GM19372 (cell line): ENCODE measurements around the gene MAP4K2.

ENCODE experiments used
- ATAC-seq: cut with Tn5 transposase; IDR thresholded peaks from one replicate; pipeline ENCODE4 v1.9.1; 2021; ENCODE audit warnings: mild to moderate bottlenecking, low read depth, moderate library complexity; ENCODE audit not compliant: unreplicated experiment

Gene MAP4K2

DNA sequence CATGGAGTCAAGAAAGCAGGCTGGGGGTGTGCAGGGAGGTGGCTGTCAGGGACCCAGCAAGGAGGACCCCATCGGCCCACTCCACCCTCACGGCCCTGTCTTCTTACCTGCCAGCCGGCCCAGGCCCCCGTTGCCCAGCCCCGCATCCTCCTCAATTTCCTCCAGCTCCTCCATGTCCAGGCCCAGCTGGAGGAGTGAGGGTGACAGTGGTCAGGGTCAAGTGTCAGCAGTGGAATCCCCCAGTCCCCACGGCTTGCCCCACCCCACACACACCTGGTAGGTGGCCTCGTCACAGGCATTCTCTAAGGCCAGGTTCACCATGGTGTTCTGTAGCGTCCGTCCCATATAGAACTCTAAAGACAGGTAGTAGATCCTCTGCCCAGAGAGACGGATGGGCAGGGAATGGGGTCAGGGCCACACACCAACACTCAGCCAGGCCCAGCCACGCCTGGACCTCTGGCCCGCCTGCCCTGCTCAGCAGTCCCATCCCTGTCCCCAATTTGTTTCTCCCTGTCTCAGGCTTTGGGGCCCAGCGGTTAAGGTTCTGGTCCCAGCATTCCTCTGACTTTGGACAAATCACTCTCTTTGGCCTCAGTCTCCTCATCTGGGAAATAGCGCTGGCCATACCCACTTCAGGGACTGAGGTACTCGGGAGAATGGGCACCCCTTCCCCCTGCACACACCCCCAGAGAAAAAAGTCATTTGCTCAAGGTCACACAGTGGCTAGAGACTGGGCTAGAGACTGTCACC, 44.5 kb downstream of the MAP4K2 start:
- no peak for ATAC-seq

DNA sequence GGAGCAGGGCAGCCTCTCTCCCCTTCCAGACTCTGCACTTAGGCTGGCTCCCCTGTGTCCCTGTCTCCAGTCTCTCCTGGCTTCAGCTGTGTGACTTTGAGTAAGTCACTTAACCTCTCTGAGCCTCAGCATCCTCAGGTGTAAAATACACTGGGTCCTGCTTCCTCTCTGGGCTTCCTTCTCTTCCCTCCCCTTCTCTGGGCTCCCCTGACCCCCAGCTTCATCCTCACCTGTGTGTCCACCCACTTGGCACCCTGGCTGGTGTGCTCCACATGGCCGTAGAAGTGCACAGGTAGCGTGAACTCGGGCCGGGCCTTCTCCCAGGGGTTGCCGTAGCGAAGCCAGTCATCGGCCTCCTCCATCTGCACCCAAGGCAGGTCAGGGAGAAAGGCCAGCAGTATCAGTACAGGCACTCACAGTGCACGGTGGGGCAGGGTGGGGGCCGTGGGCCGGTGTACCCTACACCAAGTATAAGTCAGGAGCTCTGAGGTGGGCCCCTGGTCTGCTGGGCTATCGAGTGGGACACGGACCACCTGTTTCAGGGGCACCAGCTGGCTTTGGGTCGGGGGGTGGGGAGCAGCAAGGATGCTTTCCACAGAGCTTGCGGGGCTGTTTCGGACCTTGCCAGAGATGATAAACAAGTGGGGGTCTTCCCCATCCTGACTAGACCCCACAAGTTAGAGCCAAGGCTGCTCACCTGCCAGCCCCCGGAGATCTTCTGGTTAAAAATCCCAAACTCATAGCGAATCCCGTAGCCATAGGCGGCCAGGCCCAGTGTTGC, 45.3 kb downstream of the MAP4K2 start:
- ATAC-seq, result no peak

DNA sequence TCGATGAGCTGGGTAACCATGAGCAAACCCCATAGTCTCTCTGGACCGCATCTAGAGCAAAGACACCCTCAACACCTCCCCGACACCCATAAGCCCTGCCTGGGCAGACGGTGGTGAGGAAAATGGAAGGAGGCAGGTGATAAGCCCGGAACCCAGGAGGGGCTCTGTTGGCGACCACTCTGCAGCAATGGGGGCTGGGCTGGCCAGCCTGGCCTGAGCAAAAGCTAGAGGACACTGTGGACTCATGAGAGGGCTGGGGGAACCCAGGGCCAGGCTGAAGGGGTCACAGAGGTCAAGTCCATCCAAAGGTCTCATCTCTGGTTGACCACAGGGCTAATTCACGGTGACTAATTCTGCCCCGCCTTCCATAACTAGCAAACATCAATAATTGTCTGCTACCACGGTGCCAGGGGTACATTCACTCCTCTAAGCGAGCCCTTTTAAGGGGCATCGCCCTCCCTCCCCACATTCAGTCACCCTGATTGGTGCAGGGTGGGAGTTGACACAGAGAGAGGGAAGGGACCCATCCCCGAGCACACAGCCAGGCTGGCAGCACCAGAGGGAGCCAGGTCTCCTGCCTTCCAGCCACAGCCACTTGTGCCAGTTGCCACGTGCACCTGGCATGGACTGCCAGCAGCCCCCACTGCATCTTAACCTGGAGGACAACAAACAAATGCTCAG, 47.2 kb downstream of the MAP4K2 start:
- ATAC-seq, result no peak

DNA sequence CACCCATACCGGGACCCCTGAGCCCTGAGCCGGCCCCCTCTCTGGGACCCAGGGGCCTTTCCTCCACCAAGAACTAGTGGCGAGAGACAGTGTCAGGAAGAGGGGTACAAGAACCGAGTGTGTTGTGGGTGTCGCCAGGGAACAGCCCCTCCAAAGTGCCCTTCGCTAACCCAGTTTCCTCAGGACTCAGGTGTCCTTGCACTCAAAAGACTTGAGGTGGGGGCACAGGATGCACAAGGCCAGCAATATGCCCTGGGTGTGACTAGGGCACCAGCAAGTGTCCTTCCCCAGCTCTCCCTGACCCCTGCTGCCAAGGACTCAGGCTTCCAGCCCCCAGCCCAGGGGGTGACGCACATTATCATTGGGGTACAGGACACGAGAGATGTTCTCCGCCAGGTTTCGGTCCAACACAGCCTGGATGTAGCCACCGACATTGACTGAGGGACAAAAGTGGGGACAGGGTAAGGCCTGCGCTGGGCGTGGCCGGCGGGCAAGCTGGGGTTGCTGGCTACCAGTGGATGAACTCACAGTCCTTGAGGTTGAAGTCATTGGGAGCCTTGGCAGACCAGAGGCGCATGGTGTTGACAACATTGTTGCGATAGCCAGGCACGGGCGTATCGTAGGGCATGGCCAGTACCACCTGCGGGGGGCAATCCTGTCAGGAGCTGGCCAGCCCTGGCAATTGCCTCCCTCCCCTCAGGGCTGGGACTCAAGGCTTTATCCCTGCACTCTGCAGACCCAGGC, 47.9 kb downstream of the MAP4K2 start:
- no peak for ATAC-seq

DNA sequence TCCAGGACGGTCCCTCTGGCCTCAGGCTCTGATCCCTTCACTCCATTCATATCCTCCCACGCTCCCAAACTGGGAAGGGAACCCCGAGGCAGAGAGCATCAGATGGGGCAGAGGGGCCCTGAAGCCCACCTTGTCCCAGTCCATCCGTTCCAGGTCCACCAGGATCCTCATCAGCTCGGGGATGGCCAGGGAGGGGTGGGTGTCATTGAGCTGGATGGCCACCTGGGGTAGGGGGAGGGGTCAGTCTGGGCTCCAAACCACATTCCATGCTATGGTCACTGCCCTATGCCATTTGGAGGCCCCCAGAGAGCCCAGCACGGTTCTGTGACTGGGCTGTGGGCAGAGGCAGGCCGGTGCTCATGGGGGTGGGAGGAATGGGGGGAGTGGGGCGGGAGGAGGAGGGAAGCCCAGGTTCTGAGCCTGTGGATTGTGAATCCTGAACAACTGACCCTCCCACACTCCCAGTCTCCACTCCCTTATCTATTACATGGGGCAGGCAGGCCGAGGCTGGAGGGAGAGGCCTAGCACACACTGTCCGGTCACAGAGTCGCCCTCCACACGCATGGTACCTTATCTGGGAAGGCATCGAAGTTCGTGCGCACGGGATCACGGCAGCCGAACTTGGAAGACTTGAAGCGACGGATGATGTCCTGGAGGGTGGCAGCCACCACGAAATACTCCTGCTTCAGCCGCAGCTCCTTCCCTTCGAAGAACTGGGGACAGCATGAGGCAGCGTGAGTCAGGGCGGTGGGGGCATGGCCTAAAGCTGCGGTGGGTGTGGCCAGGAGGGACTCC, 48.7 kb downstream of the MAP4K2 start:
- no peak for ATAC-seq

DNA sequence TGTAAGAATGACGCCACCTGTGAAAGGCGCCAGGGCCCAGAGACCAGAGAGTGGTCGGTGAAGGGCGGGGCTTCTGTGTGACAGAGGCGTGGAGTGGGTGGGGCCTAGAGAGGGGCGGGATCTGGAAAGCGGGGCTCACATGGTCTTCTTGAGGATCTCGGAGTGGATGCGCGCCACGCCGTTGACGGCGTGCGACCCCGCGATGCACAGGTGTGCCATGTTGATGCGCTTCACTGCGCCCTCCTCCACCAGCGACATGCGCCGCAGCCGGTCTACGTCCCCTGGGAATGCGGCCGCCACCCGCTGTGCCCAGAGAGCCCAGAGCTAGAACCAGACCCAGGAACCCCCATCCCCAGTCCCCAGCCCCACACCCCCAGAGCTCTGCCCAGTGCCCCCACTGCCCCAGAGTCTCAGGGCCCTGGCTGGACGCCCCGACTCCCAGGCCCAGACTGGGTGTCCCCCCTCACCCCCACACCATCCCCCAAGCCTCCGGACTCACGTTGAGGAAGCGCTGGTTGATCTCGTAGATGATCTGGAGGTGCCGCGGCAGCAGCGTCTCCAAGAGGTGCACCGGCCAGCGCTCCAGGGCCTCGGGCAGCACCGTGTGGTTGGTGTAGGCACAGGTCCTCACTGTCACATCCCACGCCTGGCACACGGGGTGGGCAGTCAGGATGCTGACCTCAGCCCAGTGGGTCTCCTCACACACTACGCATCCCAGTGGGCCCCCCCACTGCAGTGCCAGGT, 49.5 kb downstream of the MAP4K2 start:
- no peak for ATAC-seq

DNA sequence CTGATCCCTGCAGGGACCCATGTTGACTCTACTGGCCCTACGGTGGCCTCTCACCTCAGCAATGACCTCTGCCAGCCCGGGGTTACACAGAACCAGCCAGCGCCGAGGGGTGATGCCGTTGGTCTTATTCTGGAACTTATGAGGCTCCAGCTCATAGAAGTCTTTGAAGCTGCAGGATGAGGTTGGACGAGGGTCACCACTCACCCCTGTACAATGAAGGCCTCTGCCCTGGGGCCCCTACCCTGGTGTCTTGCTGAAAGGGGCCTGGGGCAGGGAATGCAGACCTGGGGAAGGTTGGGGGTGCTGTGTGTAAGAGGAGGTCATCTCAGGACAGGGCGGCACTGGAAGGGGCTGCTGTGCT, 50.0 kb downstream of the MAP4K2 start:
- no peak for ATAC-seq

DNA sequence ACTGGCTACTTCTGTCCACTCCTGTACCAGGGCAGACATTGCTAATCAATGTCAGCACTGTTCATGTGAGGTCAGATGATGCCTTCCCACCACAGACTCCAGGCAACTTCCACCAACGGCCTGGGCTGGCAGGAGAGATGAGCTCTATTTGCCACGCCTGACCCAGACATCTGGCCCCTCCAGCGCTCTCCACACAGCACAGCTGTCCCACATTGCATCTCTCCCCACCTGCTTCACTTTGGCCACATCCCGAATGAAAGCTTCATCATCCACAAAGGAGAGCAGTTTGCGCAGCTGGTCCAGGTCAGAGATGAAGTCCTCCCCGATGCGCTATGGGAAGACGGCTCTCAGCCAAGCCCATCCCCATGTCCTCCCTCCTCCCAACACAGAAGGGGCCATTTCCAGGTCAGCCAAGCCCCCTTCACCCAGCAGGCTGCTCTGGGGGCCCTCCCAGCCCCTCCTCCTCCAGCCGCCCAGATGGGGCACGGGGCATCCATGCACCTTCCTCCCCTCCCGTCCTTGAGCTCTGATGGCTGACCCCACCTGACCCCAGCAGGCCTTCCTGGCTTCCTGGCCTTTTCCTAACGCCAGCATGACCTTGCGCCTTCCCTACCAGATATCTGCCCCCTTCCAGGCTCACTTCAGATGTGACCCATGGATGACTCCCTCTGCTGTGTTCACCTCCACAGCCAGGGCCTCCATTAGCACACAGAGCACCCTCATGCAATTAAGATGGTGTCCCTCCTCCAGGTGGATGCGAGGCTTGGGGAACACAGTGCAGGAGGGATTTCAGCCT, 50.6 kb downstream of the MAP4K2 start:
- no peak for ATAC-seq

DNA sequence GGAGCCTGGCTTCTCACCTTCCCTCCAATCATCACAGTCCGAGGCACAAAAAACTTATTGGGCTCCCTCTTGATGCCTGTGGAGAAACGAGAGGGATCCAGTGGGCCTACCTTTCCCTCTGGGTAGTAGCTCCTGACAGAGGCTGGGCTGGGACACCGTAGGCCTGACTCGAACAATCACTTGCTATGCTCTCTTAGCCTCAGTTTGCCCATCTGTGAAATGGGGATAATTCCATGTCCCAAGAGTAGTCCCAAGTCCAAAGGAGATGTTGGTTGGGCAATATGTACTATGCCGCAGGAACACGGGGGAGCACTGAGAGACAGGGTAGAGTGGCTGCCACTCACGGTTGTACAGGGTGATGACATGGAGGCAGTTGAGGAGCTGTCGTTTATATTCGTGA, 51.4 kb downstream of the MAP4K2 start:
- ATAC-seq, result no peak

DNA sequence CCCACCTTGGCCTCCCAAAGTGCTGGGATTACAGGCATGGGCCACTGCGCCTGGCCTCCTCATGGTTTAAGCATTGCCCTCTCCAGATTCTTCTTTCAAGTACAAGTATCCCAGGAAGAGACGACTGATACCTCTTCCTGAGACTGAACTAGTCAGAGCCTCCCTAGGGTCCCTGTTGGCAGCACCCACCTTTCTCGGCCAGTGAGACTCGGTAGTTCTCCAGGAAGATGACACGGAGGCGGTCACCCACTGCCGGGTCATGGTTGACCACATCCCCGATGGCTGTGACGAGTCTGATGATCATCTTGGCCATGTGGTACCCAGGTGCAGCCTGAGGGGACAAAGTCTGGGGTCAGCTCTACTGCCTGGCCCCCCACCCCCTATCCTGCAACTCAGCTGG, 51.9 kb downstream of the MAP4K2 start:
- no peak for ATAC-seq

DNA sequence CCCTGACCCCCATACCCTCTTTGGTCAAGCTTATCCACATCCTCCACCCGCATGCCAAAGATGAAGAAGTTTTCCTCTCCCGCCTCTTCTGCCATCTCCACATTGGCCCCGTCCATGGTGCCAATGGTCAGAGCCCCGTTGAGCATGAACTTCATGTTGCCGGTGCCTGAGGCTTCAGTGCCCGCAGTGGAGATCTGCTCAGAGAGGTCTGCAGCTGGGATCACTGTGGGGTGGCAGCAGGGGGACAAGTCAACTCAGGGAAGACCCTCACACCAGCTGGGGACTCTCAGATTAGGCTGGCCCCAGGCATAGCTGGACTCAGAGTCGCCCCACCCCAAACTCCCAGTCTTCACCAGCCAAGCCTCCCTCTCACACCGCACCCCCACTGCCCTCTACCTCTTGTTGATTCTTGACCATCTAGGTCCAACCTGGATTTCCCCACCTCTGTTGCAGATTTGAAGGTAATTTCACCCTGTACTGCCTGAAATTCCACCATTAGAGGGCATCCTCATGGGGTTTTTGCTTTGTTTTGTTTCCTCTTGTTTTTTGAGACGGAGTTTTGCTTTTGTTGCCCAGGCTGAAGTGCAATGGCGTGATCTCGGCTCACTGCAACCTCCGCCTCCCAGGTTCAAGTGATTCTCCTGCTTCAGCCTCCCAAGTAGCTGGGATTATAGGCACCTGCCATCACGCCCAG, 52.5 kb downstream of the MAP4K2 start:
- no peak for ATAC-seq

DNA sequence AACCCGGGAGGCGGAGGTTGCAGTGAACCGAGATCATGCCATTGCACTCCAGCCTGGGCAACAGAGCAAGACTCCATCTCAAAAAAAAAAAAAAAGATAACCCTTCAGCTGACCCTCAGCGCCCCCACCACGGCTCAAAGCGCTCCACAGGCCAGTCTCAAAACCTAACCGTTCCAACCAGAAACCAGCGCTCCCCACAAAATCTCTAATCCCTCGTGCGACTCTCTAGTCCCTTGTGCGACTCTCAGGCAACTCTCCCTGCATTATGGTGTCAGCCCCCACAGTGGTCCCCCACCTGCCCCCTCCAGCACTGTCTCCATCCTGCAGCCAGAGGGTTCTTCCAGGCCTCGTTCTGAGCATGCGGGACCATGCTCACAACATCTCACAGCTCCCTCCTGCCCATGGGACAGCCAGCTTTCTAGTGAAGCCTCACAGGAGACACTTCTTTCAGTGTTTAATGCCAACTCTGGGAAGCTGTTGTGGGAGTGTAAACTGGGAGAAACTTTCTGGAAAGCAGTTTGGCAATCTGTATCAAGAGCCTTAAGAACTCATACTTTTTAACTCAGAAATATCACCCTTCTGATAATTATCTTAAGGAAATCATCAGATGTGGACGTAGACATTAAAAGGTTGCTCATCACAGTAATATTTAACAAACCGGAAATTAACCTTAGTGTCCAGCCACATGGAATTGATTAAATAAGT, 54.9 kb downstream of the MAP4K2 start:
- no peak for ATAC-seq

DNA sequence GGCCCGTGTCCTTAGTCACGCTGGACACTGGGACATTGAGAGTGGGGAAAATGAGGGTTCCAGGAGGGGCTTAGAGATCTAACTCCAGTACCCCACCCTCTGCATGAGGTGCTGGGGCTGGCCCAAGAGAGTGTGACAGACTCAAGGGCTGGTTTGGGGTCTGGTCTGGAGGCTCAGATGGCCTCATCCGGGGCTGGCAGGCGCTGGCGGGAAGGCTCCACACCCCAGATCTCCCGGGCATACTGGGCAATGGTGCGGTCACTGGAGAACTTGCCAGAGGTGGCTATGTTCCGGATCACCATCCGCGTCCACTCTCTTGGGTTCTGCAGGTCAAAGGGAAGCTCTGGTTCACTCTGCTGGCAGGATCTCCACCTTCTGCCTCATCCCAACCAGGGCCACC, 56.5 kb downstream of the MAP4K2 start:
- ATAC-seq, result no peak

DNA sequence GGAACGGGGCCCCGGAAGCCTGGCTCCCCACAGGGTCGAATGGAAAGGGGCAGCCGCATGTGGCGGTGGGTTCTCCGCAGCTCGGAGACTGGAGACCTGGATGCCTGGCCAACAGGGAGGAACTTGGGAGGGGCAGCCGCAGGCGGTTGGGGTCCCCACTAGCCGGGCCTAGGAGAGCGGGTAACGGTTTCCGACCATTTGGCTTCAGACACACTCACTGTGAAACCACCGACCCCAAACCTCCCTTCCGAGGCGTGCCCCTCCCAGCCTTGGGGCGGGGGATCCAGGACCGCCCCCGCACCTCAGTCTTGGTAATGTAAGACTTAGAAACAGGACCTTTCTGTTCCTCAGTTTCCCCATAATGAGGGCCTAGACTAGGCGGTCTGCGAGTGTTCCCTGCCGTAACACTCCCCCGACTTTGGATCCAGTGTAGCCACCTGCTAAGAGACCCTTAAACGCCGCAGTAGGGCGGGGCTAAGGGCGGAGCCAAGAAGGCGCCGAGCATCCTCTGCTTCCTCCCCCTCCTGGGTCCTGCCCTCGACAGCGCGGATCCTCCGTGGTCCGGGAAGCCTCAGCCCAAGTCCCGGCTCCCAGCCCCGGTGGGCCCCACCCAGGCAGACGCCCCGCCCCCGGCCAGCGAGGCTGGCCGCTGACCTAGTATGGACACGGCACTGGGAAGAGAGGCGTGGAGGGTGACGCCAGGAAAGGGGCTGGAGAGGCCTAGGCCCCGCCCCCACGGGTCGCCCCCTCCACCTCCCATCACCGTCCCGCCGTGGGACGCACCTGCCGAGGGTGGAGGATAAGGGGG, 57.3 kb downstream of the MAP4K2 start:
- no peak for ATAC-seq

DNA sequence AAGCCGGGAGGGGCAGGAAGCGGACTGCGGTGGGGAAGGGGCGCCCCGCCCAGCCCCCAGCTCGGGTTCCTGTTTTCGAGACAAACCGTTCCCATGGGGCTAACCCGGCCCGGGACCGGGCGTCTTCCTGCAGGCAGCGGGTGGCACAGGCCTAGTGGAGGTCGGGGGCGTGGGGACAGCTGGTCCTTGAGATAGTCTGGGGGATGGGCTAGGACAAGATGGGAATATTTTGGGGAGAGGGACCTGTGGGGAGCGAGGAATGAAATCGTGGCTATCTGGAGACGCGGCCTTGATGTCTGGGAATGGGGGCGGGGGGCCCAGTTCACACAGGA, 57.9 kb downstream of the MAP4K2 start:
- no peak for ATAC-seq

DNA sequence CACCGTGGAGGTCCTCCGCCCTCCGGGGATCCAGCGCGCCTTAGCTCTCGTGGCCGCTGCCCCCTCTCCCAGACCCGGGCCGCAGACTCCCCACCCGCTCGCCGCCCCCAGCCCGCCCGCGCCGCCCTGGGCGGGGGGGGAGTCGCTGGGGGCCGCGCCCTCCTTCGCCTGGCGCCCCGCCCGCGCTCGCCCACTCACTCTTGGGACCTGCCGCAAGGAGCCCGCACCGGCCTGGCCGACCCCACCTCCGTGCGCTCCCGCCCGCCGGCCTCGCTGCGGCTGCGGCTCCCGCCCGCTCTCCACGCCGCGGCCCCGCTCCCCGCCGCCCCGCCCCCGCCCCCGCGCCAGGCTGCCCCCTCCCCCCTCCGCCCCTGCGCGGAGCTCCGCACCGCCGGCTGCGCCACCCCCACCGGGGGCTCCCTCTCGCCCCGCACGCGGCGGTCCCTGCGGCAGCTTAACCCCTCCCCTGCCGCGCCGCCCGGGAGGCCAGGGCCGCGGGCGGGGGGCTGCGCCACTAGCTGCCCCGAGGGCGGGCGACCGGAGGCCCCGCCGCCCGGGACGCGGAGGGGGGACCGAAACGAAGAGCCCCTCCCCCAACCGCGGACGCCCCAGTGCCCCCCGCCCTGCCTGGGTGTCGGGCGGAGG, 58.3 kb downstream of the MAP4K2 start:
- no peak for ATAC-seq
